IPS-NIHi7 (cell line): ENCODE results near the gene SNX30.

ENCODE experiments used
- DNase-seq: peaks from one replicate; pipeline ENCODE4 v3.0.0; 2012; ENCODE audit warnings: mixed read lengths; ENCODE audit errors: extremely low spot score

Gene SNX30

DNA sequence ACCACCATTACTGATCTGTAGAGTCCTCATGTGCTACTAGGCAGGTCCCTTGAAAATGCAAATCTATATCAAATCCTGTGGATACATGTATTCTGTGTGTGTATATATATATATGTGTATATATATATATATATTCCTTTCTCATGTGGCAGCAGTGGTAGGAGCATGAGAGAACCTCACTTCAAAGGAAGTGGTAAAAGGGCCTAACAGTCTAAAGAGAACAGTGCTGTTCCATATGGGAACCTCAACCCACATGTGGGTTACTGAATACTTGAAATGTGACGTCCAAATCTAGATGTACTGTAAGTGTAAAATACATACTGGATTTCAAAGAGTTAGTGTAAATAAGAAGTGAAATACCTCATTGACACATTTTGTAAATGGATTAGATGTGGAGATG, 134.8 kb downstream of the SNX30 start:
- DNase-seq: no peak

DNA sequence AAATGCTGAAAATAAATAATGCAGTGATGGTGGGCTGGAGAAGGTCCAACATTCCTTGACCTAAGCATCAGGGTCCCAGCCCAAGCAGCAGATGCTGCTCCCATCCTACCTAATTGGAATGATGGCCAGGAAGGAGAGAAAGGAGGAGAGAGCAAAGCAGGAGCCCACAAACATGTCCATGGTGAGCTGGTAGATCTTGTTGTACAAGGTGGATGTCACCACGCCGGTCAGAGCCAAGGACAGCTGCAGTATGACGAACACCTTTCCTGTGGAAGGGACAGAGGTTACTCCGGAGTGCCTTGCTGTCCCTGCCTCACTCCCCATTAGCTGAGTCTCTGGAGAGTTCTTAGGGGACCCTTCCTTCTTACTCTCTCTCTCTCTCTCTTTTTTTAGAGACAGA, 135.8 kb downstream of the SNX30 start:
- no peak for DNase-seq

GRCh38 chr9:112887381-112887780, 136.8 kb downstream of the SNX30 start:
- DNase-seq: peak; percentile 72

GRCh38 chr9:112890106-112891081, 139.8 kb downstream of the SNX30 start, which contains the start of gene SLC46A2:
Gene SLC46A2 (minus strand): TSS chr9:112890876. CDS start chr9:112890681, 195 bp downstream.
- peak; percentile 55 for DNase-seq

- DNase-seq: no peak
These were observed 141.0 kb downstream of the SNX30 start for GRCh38 chr9:112891521-112891920.

DNA sequence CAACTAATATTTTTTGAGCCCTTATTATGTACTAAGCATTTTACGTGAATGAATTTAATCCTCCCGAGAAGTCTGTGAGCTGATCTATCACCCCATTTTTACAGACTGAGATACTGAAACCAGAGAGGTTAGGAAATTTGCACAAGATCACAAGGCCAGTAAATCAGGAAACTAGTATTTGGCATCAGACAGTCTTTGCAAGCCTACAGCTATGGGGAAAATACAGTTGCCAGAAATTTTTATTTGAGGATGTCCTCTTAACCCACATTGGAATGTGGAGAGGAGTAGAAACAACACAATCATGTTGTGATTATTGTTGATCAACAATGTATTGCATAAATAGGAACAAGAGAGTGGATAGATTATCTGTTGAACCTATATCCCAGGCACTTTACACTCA, 142.4 kb downstream of the SNX30 start:
- no peak for DNase-seq

DNA sequence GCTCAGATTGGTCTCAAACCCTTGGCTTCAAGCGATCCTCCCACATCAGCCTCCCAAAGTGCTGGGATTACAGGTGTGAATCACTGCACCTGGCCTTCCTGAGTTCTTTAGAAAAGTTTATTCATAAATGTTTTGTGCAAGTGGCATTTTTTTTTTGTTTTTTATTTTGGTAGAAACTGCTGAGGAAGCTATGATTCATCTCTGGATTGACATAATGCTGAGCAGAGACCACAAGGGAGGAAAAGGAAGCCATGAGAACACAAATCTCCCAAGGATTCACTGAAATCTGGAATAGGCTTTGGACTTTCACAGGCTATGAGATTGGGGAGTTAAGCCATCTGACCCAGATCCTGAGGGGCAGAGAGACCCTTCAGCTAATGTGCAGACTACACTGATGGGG, 143.5 kb downstream of the SNX30 start:
- DNase-seq: no peak

- DNase-seq: no peak
These were observed 144.1 kb downstream of the SNX30 start for GRCh38 chr9:112894699-112895098.

- DNase-seq: no peak
These were observed 145.6 kb downstream of the SNX30 start for GRCh38 chr9:112896131-112896530.

DNA sequence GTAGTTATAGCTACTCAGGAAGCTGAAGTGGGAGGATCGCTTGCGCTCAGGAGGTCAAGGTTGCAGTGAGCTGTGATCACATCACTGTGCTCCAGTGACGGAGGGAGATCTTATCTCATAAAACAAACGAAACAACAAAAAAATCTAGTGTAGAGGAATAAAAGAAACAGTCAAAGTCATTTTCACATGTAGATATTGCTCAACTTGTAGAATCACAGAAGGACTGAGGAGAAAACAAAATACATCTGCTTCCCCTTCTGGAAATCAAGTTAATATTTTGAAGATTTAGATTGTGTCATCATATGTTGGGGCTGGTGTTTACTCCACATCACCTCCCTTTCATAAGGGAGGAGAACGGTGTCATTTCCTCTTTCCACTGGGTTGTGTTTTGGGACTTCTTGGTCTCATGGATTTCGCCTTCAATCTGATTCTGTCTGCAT, 148.3 kb downstream of the SNX30 start:
- DNase-seq: no peak

- DNase-seq: no peak
These were observed 149.9 kb downstream of the SNX30 start for GRCh38 chr9:112900488-112900887.

GRCh38 chr9:112900901-112901300, 150.3 kb downstream of the SNX30 start:
- DNase-seq: no peak

DNA sequence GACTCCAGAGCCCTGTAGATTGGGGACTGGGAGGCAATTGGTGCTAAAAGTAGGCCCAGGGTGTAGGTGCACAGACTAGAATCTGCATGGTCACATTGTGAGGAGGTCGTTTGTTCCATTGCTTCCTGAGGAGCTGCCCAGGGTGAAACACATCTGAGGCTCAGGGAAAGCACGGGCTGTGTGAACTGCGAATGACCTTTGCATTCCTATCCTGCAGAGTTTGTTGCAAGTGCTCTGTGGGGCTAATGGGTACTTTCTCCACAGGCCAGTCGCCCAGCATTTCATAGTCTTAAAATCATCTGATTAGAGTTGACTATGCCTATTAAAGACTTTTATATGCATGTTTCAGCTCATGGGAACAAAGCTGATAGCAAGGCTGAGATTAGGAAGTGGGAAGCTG, 154.5 kb downstream of the SNX30 start:
- DNase-seq: no peak

GRCh38 chr9:112911736-112912135, 161.2 kb downstream of the SNX30 start:
- DNase-seq: no peak

- no peak for DNase-seq
These were observed 162.1 kb downstream of the SNX30 start for GRCh38 chr9:112912636-112913035.

GRCh38 chr9:112913326-112913725, 162.8 kb downstream of the SNX30 start:
- no peak for DNase-seq

DNA sequence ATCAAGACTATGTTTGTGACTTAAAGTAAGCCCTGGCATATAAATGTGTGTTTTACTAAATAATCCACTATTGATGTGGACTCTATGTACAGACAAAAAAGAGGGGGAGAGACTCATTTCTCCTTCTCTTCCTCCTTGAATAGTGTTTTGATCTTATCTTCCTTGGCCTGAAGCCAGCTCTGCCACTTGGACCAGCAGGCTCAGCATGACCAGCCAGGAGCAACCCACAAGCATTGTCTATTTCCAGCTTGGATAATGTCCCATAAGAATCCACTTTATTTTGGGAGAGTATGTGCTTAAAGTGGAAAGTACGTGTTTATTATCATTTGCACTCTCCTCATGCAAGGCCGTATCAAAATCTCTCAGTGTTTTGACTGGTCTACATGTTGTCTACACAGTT, 164.0 kb downstream of the SNX30 start:
- DNase-seq: no peak

DNA sequence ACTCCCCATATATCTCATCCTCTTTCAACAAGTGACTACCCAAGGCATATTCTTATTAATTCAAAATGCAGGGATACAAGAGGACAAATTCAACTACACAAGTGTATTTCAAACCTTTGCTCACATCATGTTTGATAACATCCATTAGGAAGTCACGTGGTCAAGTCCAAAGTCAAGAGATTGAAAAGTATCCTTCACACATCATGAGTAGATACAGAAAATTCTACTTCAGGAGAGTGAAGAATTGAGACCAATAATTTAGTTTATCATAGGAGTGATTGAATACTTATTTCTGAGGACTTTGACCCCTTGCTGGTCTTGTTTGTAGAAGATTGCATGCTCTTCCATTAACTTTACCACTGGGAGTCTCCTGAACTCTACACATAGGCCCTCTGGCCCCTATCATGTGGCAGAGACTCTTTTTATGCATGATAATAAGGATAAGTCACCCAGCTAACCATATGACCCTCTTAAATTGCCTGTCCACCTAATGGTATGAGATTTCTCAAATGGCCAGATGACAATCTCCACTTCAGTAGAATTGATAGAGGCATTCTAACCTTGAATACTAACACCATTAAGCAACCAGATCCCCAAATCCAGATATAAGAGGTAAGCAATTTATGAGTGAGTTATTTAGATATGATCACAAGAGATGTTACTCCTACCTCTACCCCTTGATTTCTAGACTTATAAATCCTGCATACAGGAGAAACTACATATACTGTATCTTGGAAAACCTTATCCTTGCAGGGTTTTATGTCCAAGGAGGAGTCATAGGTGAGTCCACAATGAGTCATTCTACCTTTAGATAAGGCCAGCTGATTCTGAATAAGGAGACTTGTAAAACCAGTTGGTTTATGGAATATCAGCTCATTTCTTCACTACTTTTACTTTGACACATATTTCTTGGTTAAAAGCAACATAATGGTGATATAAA, 166.8 kb downstream of the SNX30 start:
- DNase-seq: no peak

DNA sequence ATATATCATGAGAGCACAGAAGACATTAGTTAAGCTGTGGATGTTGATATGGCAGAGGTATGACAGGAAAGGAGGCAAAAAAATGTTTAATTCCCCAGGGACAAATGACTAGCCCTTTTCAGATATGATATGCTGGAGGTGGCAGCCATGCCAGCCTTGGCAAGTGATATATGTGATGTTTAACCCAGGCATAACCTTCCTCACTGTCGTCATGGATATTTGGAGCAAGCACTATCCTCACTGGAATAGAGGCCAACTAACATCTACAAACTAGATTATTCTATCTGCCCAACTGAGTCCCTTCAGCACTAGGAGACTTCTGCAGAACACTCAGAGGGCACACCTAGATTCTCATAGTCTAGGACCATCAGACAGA, 167.4 kb downstream of the SNX30 start:
- DNase-seq: no peak

- DNase-seq: peak; percentile 64
These were observed 171.0 kb downstream of the SNX30 start for GRCh38 chr9:112921549-112921948.
